Lower leg skin (tissue), 3 donors: ENCODE data around the gene RTN4RL1.

Source experiments
- CTCF ChIP-seq, 3 donors: fragments of 450-650 bp; IDR thresholded peaks; one replicate each; pipeline ENCODE4 v1.5.1; 2016; ENCODE audit warnings: antibody characterized with exemption in 3 of 3, mild to moderate bottlenecking in 3 of 3, moderate library complexity in 2 of 3
- POLR2A ChIP-seq, 2 donors: fragments of 450-650 bp; IDR thresholded peaks; one replicate each; pipeline ENCODE4 v1.6.1; 2016 to 2017; ENCODE audit warnings: antibody characterized with exemption in 2 of 2, mild to moderate bottlenecking in 1 of 2, moderate library complexity in 1 of 2

GRCh38 chr17:1916316-1916715, 108.8 kb downstream of the RTN4RL1 start:
- no peak for TF ChIP-seq CTCF (IDR thresholded peaks at IDR 0.05)
- no peak for TF ChIP-seq POLR2A (IDR thresholded peaks at IDR 0.05)
